ENCODE data around the gene CAMK2D.

DNA sequence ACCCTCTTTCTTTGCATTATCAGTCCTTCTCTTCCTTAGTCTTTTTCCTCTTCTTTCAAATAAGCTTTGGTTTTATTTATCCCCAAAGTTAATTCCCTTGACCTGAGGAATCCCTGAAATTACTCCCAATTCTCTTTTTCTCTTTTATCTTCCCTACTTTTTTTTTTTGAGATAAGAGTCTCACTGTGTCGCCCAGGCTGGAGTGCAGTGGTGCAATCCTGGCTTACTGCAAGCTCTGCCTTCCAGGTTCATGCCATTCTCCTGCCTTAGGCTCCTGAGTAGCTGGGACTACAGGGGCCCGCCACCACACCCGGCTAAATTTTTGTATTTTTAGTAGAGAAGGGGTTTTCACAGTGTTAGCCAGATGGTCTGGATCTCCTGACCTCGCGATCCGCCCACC is 17.8 kb downstream of the CAMK2D start:
- TF ChIP-seq POLR2A (IDR thresholded peaks at IDR 0.05): no peak
- no peak for TF ChIP-seq CTCF (IDR thresholded peaks at IDR 0.05)
